Ovary (tissue), 9 donors: ENCODE results near the gene CSMD2. TPM values are rescaled to one million over a fixed set of nuclear protein-coding genes. Genes with fewer than 3 reads are reported as not detected.

Source experiments
- DNase-seq, 5 donors: peaks; one replicate each; pipeline ENCODE4 v3.0.0-alpha.2; 2019 to 2020
- H3K27ac ChIP-seq, 2 donors: fragments of 200-600 bp; one replicate each; pipeline versions ENCODE4 v1.5.1 to v1.8.0; 2019 to 2022
- H3K27me3 ChIP-seq: fragments of 200-600 bp; one replicate; pipeline ENCODE4 v1.8.0; 2022
- H3K36me3 ChIP-seq: fragments of 200-600 bp; sonication (generic); one replicate; pipeline ENCODE4 v1.5.1; 2019
- H3K4me1 ChIP-seq: one replicate; pipeline ENCODE4 v1.8.1; 2013; ENCODE audit warnings: mild to moderate bottlenecking, moderate library complexity; ENCODE audit not compliant: insufficient read depth
- H3K4me3 ChIP-seq: fragments of 200-600 bp; sonication (generic); one replicate; pipeline ENCODE4 v1.5.1; 2017
- H3K9me3 ChIP-seq, 2 donors: fragments of 200-600 bp in 1 of 2; sonication (generic) in 1 of 2; one replicate each; pipeline versions ENCODE4 v1.5.1 to v1.8.1; 2013 to 2019; ENCODE audit warnings: mild to moderate bottlenecking in 1 of 2, moderate library complexity in 1 of 2
- EP300 ChIP-seq: sonication (generic); formaldehyde crosslinking; IDR thresholded peaks from one replicate; pipeline ENCODE4 v1.6.1; 2017; ENCODE audit warnings: antibody characterized with exemption
- POLR2A ChIP-seq: fragments of 450-650 bp; IDR thresholded peaks from one replicate; pipeline ENCODE4 v1.6.1; 2017; ENCODE audit warnings: antibody characterized with exemption, mild to moderate bottlenecking, moderate library complexity
- WGBS, 3 donors: extraction: QIAGEN DNeasy Blood & Tissue Kit in 1 of 3; methylation state at CpG; one replicate each; pipeline versions ENCODE4 v1.1.5 to v1.1.7; 2013 to 2017; 5-methylcytosine and 5-hydroxymethylcytosine counted together
- intact Hi-C, 4 donors: fragments of 100-400 bp; cut with DNase I; formaldehyde crosslinking; loops; one replicate each; pipeline versions ENCODE4 v1.11.0 to v1.15.1; 2022 to 2023
- polyA plus RNA-seq, 2 donors: library from polyadenylated mRNA; stranded (reverse); fragments of 200-250 nt in 1 of 2; fragments of 350-450 nt in 1 of 2; fragmentation: Illumina TruSeq in 1 of 2; extraction: RNeasy Lipid Tissue Mini Kit (QIAGEN cat#74804) in 1 of 2; gene quantifications; one replicate each; pipeline ENCODE4 v1.2.3, GENCODE V29; 2013 to 2014
- total RNA-seq, 7 donors: library from RNA; depleted of rRNA in 2 of 7; stranded (reverse); fragments of >200 nt in 2 of 7; fragmentation: NEBNext Ultra II Directional in 3 of 7; extraction: Animal tissue kit (Norgen Biotek cat#: 25700) in 3 of 7; gene quantifications; one replicate each; pipeline versions ENCODE4 v1.1.0 to v1.2.4, GENCODE V29; 2016 to 2023
- TF ChIP-seq, protein P1 (sequence below), 3 donors: fragments of 450-650 bp in 2 of 3; fragments of 200-600 bp in 1 of 3; IDR thresholded peaks; one replicate each; pipeline versions ENCODE4 v1.5.1 to v1.8.0; 2016 to 2022; ENCODE audit warnings: antibody characterized with exemption in 3 of 3, mild to moderate bottlenecking in 1 of 3
- donor health status: DM: no; HTN: no; CAD: no; lungs with moderate emphysema.
- donor health status: DM: no; HTN: no; CAD: no.
- donor health status: Bipolar disorder and iron deficiency.
- donor health status: DM: yes; HTN: yes; CAD: no.
- donor health status: DM: no; HTN: no; CAD: no.
- donor health status: DM: yes; HTN: yes; CAD: no.

The CSMD2 gene
- total and polyA plus RNA-seq, 9 donors: 0.04 to 1.6 (median 0.18) TPM; not detected in 3

DNA sequence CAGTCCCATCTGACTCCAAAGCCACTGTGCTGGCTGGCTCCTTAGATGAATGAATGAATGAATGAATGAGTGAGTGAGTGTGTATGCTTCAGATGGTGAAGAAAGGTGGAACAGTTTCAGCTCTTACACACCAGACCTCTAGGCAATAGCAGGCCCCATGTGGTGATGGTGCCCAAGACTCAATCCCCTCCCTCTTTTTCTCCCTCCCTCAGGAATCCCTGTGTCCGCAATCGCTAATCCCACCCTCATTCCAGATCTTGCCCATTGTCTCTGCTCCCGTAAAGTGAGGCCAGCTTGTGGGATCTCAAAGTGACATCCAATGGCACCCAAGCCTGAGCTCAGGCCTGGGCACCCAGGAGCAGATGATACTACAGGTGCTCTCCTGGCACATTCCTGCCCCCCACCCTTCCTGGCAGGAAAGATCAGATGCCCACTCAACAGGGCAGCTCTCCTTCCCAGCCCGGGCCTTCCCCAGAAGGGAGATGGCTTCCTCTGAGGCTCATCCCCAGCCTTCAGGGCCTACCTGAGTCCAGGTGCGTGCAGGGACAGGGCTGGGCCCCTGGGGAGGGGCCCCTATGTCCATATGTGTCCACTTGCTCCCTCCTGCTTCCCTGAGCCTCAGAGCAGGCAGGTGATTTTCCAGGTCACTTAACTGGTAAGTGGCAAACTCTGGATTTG lies 194.7 kb downstream of the CSMD2 start:
- Histone ChIP-seq H3K4me3 (no peak overlapping the region), H3K9me3 (no peaks in the 10 kb centered on the region), H3K4me1 (no peaks in the 10 kb centered on the region), H3K27ac (no peak overlapping the region), H3K36me3 (no peaks in the 10 kb centered on the region), H3K27me3 (no peaks in the 10 kb centered on the region)
- 75 to 85% (median 84%) methylated on average over 5 of the region's 5 CpGs for WGBS, 3 donors
- no peak for DNase-seq
- intact Hi-C loops: no loop called here
- TF ChIP-seq POLR2A (no peak), EP300 (no peak)
- TF ChIP-seq, protein P1, sequence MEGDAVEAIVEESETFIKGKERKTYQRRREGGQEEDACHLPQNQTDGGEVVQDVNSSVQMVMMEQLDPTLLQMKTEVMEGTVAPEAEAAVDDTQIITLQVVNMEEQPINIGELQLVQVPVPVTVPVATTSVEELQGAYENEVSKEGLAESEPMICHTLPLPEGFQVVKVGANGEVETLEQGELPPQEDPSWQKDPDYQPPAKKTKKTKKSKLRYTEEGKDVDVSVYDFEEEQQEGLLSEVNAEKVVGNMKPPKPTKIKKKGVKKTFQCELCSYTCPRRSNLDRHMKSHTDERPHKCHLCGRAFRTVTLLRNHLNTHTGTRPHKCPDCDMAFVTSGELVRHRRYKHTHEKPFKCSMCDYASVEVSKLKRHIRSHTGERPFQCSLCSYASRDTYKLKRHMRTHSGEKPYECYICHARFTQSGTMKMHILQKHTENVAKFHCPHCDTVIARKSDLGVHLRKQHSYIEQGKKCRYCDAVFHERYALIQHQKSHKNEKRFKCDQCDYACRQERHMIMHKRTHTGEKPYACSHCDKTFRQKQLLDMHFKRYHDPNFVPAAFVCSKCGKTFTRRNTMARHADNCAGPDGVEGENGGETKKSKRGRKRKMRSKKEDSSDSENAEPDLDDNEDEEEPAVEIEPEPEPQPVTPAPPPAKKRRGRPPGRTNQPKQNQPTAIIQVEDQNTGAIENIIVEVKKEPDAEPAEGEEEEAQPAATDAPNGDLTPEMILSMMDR (IDR thresholded peaks at IDR 0.05): no peak

- TF ChIP-seq, protein P1 (IDR thresholded peaks at IDR 0.05): no peak
- TF ChIP-seq POLR2A: no peak
- TF ChIP-seq EP300: no peak
- no peak for DNase-seq
- Histone ChIP-seq H3K9me3 (no peaks in the 10 kb centered on the region), H3K36me3 (no peaks in the 10 kb centered on the region), H3K27me3 (no peaks in the 10 kb centered on the region), H3K4me3 (no peak overlapping the region), H3K4me1 (no peaks in the 10 kb centered on the region), H3K27ac (no peak overlapping the region)
- intact Hi-C loops: no loop called here
- WGBS, 3 donors: 44 to 66% (median 47%) methylated on average over 12 of the region's 12 CpGs
Measured at GRCh38 chr1:33966346-33967141, 198.5 kb downstream of the CSMD2 start.

DNA sequence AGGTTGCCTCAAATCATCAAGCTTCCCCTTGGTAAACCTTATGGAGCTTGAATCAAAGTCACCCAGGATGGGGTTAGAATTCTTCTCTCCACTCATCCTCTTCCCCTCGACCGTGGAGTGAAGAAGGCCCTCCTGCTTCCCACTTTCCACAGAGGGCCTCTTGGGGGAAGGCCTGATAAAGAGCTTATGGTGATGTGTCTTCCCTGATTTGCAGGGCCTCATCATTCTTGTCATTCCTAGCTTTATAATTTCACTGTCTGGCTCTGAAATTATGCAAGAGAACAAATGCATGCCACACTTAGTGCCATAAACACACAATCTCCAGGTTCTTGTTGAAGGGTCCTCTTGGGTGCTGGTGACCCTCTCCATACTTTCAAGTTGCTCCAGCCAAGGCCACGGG lies 199.9 kb downstream of the CSMD2 start:
- no peak for DNase-seq
- 65 to 79% (median 73%) methylated on average over 3 of the region's 3 CpGs for WGBS, 3 donors
- no peaks in the 10 kb centered on the region for H3K27me3 ChIP-seq
- no peaks in the 10 kb centered on the region for H3K4me1 ChIP-seq
- H3K9me3 ChIP-seq: no peaks in the 10 kb centered on the region
- intact Hi-C loops: no loop called here
- TF ChIP-seq EP300: no peak
- TF ChIP-seq POLR2A: no peak
- TF ChIP-seq, protein P1 (IDR thresholded peaks at IDR 0.05): no peak
- H3K4me3 ChIP-seq: no peak overlapping the region
- no peak overlapping the region for H3K27ac ChIP-seq
- H3K36me3 ChIP-seq: no peaks in the 10 kb centered on the region

- H3K4me3 ChIP-seq: no peak overlapping the region
- H3K4me1 ChIP-seq: no peaks in the 10 kb centered on the region
- H3K27ac ChIP-seq: no peak overlapping the region
- no peaks in the 10 kb centered on the region for H3K9me3 ChIP-seq
- WGBS, 3 donors: 77 to 88% (median 77%) methylated on average over 4 of the region's 4 CpGs
- H3K36me3 ChIP-seq: no peaks in the 10 kb centered on the region
- DNase-seq: no peak
- TF ChIP-seq EP300 (no peak), POLR2A (no peak)
- TF ChIP-seq, protein P1 (IDR thresholded peaks at IDR 0.05): no peak
- intact Hi-C loops: no loop called here
- H3K27me3 ChIP-seq: no peaks in the 10 kb centered on the region
Measured at GRCh38 chr1:33962061-33962460, 203.0 kb downstream of the CSMD2 start.
